Esophagus muscularis mucosa (tissue), 4 donors: ENCODE results near the gene PFN1. TPM values are rescaled to one million over a fixed set of nuclear protein-coding genes. Genes with fewer than 3 reads are reported as not detected.
A peak's percentile ranks its signal among the peaks of the same experiment; 100 is the strongest.

ENCODE experiments used
- DNase-seq: peaks from one replicate; pipeline ENCODE4 v3.0.0-alpha.2; 2017; ENCODE audit errors: extremely low spot score
- H3K27ac ChIP-seq, 4 donors: fragments of 200-600 bp; sonication (generic); replicated peaks in 1 of 4; 1 replicate in 3 of 4; 2 replicates in 1 of 4; pipeline ENCODE4 v1.5.1; 2016 to 2019; ENCODE audit warnings: mild to moderate bottlenecking in 1 of 4
- H3K27me3 ChIP-seq, 4 donors: fragments of 200-600 bp; sonication (generic); one replicate each; pipeline versions ENCODE4 v1.5.1 to v1.6.0; 2016 to 2019
- H3K36me3 ChIP-seq, 4 donors: fragments of 200-600 bp; sonication (generic); one replicate each; pipeline ENCODE4 v1.5.1; 2016 to 2019
- H3K4me1 ChIP-seq, 4 donors: fragments of 200-600 bp; sonication (generic); one replicate each; pipeline ENCODE4 v1.5.1; 2016 to 2019
- H3K4me3 ChIP-seq, 4 donors: fragments of 200-600 bp; sonication (generic); 1 replicate in 2 of 4; 2 replicates in 2 of 4; pipeline ENCODE4 v1.5.1; 2016 to 2019; ENCODE audit warnings: mild to moderate bottlenecking in 4 of 4, moderate library complexity in 1 of 4
- H3K9me3 ChIP-seq, 4 donors: fragments of 200-600 bp; sonication (generic); 1 replicate in 3 of 4; 2 replicates in 1 of 4; pipeline ENCODE4 v1.5.1; 2016 to 2019
- EP300 ChIP-seq: sonication (generic); formaldehyde crosslinking; IDR thresholded peaks from one replicate; pipeline ENCODE4 v1.6.1; 2017; ENCODE audit warnings: antibody characterized with exemption
- POLR2A ChIP-seq: fragments of 450-650 bp; IDR thresholded peaks from one replicate; pipeline ENCODE4 v1.6.1; 2017; ENCODE audit warnings: antibody characterized with exemption, moderate library complexity, mild to moderate bottlenecking, low read depth
- POLR2AphosphoS5 ChIP-seq, 2 donors: sonication (generic); formaldehyde crosslinking; IDR thresholded peaks; one replicate each; pipeline ENCODE4 v1.6.1; 2017; ENCODE audit warnings: antibody characterized with exemption in 2 of 2
- WGBS: methylation state at CpG from one replicate; pipeline ENCODE4 v1.1.5; 2018; 5-methylcytosine and 5-hydroxymethylcytosine counted together
- intact Hi-C: fragments of 100-400 bp; cut with DNase I; formaldehyde crosslinking; loops from one replicate; pipeline ENCODE4 v1.15.1; 2023
- total RNA-seq, 4 donors: library from RNA; depleted of rRNA; stranded (reverse); fragments of >200 nt; gene quantifications; one replicate each; pipeline versions ENCODE4 v1.1.0 to v1.2.1, GENCODE V29; 2016
- TF ChIP-seq, protein P1 (sequence below), 3 experiments: fragments of 200-600 bp in 2 of 3; fragments of 450-650 bp in 1 of 3; sonication (generic) in 2 of 3; IDR thresholded peaks; one replicate each; pipeline ENCODE4 v1.5.1; 2017 to 2019; ENCODE audit warnings: antibody characterized with exemption in 3 of 3, mild to moderate bottlenecking in 2 of 3, moderate library complexity in 1 of 3

PFN1 gene
- total RNA-seq, 4 donors from 2014 or later: 1,019 to 1,635 (median 1,341) TPM

- peaks cover 10 to 47% (median 33%) of the 10 kb centered on the region in 4 donors for H3K4me1 ChIP-seq
- peaks cover 0 to 2% (median under 1%) of the 10 kb centered on the region in 4 donors for H3K36me3 ChIP-seq
- no peak overlapping the region for H3K4me3 ChIP-seq
- intact Hi-C loops: no loop called here
- 83% methylated on average over 8 of the region's 8 CpGs for WGBS
- no peaks in the 10 kb centered on the region for H3K9me3 ChIP-seq
- no peak for DNase-seq
- peak overlapping the region in 2 of 4 donors; percentile 36 to 59 for H3K27ac ChIP-seq
- no peak for TF ChIP-seq EP300
- no peak for TF ChIP-seq POLR2A
- TF ChIP-seq, protein P1, sequence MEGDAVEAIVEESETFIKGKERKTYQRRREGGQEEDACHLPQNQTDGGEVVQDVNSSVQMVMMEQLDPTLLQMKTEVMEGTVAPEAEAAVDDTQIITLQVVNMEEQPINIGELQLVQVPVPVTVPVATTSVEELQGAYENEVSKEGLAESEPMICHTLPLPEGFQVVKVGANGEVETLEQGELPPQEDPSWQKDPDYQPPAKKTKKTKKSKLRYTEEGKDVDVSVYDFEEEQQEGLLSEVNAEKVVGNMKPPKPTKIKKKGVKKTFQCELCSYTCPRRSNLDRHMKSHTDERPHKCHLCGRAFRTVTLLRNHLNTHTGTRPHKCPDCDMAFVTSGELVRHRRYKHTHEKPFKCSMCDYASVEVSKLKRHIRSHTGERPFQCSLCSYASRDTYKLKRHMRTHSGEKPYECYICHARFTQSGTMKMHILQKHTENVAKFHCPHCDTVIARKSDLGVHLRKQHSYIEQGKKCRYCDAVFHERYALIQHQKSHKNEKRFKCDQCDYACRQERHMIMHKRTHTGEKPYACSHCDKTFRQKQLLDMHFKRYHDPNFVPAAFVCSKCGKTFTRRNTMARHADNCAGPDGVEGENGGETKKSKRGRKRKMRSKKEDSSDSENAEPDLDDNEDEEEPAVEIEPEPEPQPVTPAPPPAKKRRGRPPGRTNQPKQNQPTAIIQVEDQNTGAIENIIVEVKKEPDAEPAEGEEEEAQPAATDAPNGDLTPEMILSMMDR (IDR thresholded peaks at IDR 0.05): no peak
- no peak for TF ChIP-seq POLR2AphosphoS5 (IDR thresholded peaks at IDR 0.05)
- peaks cover 0 to 54% (median 26%) of the 10 kb centered on the region in 4 donors for H3K27me3 ChIP-seq
These were observed 45.8 kb downstream of the PFN1 start for GRCh38 chr17:4902540-4902939.

DNA sequence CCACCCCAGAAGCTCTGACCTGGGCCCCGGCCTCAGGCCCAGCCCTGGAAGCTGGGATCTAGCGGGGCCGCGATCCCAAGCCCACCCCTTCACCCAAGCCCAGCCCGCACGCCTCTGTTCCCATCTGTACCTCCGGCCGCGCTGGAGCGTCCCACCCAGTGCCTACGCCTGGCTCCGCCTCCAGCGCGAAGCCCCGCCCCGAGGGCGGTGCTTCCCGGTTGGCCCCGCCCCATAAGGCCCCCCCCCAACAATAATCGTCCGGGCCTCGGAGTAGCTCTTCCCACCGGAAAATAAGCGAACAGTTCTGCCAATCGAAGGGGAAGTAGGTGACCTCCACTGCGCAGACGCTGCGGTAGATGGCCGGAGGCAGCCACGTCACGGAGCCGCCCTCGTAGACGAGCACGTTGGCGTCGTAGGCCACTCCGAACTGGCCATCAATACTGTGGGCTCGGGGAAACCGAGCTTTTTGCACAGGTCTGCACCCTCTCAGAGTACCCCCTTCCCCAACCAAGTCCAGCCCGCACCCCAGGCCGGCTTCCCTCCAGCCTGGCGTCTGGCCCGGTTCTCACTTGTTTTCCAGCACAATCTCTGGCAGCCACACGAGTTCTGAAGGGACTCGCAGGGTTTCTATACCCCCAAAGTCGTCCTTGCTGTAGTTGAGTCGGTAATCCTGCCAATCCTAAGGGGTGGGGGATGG is 46.5 kb downstream of the PFN1 start:
- DNase-seq: no peak
- Histone ChIP-seq H3K36me3 (peaks cover under 1 to 9% (median 6%) of the 10 kb centered on the region in 4 donors), H3K27ac (peak overlapping the region in 2 of 4 donors; percentile 36 to 59), H3K27me3 (peaks cover 0 to 54% (median 26%) of the 10 kb centered on the region in 4 donors), H3K4me3 (peak overlapping the region in 2 of 4 donors; percentile 46 to 53), H3K4me1 (peaks cover 10 to 47% (median 33%) of the 10 kb centered on the region in 4 donors), H3K9me3 (no peaks in the 10 kb centered on the region)
- 50% methylated on average over 19 of the region's 48 CpGs for WGBS
- intact Hi-C loops: no loop called here
- TF ChIP-seq POLR2AphosphoS5 (IDR thresholded peaks at IDR 0.05): peak; percentile 25 to 53
- no peak for TF ChIP-seq EP300
- TF ChIP-seq, protein P1 (IDR thresholded peaks at IDR 0.05): no peak
- TF ChIP-seq POLR2A: no peak

DNA sequence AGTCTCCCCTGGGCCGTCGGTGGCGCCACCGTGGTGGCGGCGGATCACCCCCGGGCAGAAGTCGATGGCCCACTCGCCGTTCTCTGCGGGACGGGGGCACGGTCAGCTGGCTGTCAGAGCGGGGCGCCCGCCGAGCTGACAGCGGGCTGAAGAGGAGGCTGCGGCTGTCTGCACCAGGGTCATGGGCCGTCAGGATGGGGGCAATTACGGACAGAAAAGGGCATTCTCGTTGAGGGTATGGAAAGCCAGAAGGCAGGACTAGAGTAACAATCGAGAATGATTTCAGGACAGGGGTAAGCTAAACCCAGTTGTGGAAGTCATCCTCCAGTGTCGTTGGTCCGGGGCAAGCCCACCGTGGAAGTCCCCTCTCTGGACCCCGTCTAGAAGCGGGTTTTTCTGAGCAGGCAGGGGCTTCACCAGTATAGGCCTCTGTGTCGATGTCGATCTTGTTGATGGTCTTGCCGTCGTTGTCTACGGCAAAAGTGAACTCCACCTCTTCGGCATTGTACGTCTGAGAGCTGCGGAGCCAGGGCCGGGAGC is 47.2 kb downstream of the PFN1 start:
- WGBS: 53% methylated on average over 30 of the region's 37 CpGs
- no peak for DNase-seq
- Histone ChIP-seq H3K27me3 (peaks cover 0 to 54% (median 26%) of the 10 kb centered on the region in 4 donors), H3K9me3 (no peaks in the 10 kb centered on the region), H3K36me3 (peaks cover 7 to 15% (median 12%) of the 10 kb centered on the region in 4 donors), H3K4me1 (peaks cover 10 to 47% (median 33%) of the 10 kb centered on the region in 4 donors), H3K27ac (peak overlapping the region in 1 of 4 donors; percentile 46), H3K4me3 (peak overlapping the region; percentile 46 to 56 (median 54))
- intact Hi-C loops: no loop called here
- TF ChIP-seq, protein P1 (IDR thresholded peaks at IDR 0.05): no peak
- TF ChIP-seq EP300 (no peak), POLR2AphosphoS5 (IDR thresholded peaks at IDR 0.05) (no peak), POLR2A (no peak)

DNA sequence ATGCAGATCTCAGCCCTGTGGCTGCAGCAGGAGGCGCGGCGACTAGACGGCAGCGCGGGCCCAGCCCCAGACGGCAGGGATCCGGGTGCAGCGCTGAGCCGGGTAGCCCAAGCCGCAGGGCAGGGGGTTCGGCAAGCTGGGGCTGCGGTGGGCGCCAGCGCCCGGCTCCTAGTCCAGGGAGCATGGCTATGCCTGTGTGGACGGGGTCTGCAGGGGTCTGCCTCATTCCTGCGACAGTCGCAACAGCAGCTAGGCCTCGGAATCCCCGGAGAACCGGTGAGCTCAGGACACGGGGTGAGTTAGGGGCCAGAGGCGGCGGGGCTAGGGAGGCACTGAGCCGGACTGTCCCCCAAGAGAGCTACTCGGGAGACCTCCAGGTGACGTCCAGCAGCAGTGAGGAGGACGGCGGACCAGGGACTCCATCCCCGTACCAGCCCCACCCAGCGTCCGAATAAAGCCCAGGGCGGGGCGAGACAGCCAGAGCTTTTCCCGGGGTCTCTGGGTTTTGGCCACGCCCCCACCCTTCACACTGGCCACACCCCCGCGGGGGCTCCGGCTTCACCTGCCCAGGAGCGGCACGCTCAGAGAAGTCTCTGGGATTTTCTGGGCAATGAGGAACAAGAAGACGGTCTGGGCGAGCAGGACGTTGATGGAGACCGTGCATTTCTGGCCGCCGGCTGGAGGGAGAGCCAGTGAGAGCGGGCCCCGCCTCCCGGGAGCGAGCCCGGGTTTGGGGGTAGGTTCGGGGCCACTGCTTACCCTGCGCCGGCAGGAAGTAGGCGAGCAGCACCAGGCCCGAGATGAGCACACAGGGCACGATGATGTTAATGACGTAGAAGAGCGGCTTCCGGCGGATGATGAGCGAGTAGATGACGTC is 47.9 kb downstream of the PFN1 start:
- Histone ChIP-seq H3K4me1 (peaks cover 10 to 47% (median 33%) of the 10 kb centered on the region in 4 donors), H3K9me3 (no peaks in the 10 kb centered on the region), H3K36me3 (peaks cover 14 to 23% (median 19%) of the 10 kb centered on the region in 4 donors), H3K27me3 (peaks cover 0 to 50% (median 26%) of the 10 kb centered on the region in 4 donors), H3K4me3 (peak overlapping the region; percentile 46 to 56 (median 54)), H3K27ac (peak overlapping the region in 1 of 4 donors; percentile 46)
- intact Hi-C loops: no loop called here
- DNase-seq: no peak
- WGBS: 27% methylated on average over 11 of the region's 65 CpGs
- TF ChIP-seq, protein P1 (IDR thresholded peaks at IDR 0.05): no peak
- no peak for TF ChIP-seq EP300
- no peak for TF ChIP-seq POLR2AphosphoS5 (IDR thresholded peaks at IDR 0.05)
- TF ChIP-seq POLR2A: no peak
